ENCODE measurements around the gene B4GALNT2.

B4GALNT2 gene

DNA sequence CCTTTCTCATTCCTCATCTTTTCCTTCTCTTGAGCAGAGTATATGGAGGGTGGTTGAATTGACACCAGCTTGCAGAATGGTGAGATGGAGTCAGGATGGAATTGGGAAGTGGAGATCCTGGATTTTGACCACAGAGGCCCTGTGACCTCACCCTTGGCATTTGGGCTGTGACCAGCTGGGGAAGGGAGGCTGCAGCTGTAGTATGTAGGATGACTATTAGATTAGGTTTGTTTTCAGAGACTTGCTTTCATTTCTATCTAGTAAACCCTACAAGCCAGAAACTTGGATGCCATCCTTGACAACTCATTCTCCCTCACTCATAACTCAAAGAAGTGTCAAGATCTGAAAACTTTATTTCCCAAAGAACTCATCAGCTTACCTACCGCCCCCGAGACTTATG lies 71.9 kb downstream of the B4GALNT2 start:
- ATAC-seq: no peak
- TF ChIP-seq CSDC2 (CRISPR knock-in tag; IDR thresholded peaks at IDR 0.05): no peak
- TF ChIP-seq ESRRG (CRISPR knock-in tag; IDR thresholded peaks at IDR 0.05): no peak

DNA sequence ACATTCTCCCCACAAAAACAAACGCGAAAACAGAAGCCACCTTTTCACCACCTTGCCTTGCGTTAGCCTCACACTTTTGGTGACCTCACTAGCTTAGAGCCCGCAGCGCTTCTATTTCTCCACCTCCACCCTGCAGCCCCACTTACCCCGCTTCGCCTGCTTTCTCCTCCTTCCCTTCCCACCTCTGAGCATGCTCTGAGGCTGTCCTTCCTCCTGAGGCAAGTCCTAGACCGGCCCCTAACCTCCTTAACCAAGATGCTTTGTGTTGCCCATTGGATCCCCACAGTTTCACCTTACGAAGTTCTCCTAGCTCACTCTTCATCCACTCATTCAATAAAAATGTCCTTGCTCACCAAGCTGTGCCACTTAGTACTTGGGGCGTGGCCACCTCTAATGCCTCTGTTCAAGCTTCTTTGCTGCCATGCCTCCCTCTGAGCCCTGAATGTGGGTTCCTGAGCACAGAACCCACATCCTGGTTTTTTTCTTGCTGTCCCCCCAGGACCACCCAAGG lies 76.5 kb downstream of the B4GALNT2 start:
- TF ChIP-seq TCF4 (CRISPR knock-in tag; IDR thresholded peaks at IDR 0.05; ENCODE audit: borderline replicate concordance): no peak
- TF ChIP-seq ISL1 (CRISPR knock-in tag; IDR thresholded peaks at IDR 0.05): no peak
- no peak for TF ChIP-seq GLIS3 (CRISPR knock-in tag; IDR thresholded peaks at IDR 0.05)
- no peak for TF ChIP-seq ZNF8 (CRISPR knock-in tag; IDR thresholded peaks at IDR 0.05)
- no peak for TF ChIP-seq CSDC2 (CRISPR knock-in tag; IDR thresholded peaks at IDR 0.05)
- TF ChIP-seq, protein P1, sequence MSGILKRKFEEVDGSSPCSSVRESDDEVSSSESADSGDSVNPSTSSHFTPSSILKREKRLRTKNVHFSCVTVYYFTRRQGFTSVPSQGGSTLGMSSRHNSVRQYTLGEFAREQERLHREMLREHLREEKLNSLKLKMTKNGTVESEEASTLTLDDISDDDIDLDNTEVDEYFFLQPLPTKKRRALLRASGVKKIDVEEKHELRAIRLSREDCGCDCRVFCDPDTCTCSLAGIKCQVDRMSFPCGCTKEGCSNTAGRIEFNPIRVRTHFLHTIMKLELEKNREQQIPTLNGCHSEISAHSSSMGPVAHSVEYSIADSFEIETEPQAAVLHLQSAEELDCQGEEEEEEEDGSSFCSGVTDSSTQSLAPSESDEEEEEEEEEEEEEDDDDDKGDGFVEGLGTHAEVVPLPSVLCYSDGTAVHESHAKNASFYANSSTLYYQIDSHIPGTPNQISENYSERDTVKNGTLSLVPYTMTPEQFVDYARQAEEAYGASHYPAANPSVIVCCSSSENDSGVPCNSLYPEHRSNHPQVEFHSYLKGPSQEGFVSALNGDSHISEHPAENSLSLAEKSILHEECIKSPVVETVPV (CRISPR knock-in tag; IDR thresholded peaks at IDR 0.05): no peak
- TF ChIP-seq, protein P2, sequence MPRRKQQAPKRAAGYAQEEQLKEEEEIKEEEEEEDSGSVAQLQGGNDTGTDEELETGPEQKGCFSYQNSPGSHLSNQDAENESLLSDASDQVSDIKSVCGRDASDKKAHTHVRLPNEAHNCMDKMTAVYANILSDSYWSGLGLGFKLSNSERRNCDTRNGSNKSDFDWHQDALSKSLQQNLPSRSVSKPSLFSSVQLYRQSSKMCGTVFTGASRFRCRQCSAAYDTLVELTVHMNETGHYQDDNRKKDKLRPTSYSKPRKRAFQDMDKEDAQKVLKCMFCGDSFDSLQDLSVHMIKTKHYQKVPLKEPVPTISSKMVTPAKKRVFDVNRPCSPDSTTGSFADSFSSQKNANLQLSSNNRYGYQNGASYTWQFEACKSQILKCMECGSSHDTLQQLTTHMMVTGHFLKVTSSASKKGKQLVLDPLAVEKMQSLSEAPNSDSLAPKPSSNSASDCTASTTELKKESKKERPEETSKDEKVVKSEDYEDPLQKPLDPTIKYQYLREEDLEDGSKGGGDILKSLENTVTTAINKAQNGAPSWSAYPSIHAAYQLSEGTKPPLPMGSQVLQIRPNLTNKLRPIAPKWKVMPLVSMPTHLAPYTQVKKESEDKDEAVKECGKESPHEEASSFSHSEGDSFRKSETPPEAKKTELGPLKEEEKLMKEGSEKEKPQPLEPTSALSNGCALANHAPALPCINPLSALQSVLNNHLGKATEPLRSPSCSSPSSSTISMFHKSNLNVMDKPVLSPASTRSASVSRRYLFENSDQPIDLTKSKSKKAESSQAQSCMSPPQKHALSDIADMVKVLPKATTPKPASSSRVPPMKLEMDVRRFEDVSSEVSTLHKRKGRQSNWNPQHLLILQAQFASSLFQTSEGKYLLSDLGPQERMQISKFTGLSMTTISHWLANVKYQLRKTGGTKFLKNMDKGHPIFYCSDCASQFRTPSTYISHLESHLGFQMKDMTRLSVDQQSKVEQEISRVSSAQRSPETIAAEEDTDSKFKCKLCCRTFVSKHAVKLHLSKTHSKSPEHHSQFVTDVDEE (CRISPR knock-in tag; IDR thresholded peaks at IDR 0.05): no peak
- TF ChIP-seq PPARA (CRISPR knock-in tag; IDR thresholded peaks at IDR 0.05; ENCODE audit: borderline replicate concordance): no peak
- no peak for TF ChIP-seq TOX (CRISPR knock-in tag; IDR thresholded peaks at IDR 0.05; ENCODE audit: borderline replicate concordance)
- no peak for TF ChIP-seq BACH2 (CRISPR knock-in tag; IDR thresholded peaks at IDR 0.05; ENCODE audit: borderline replicate concordance)
- TF ChIP-seq OSR1 (CRISPR knock-in tag; IDR thresholded peaks at IDR 0.05): no peak
- TF ChIP-seq ZNF70 (CRISPR knock-in tag; IDR thresholded peaks at IDR 0.05): no peak
- no peak for TF ChIP-seq SNAI2 (CRISPR knock-in tag; IDR thresholded peaks at IDR 0.05)
- peak; percentile 50 for ATAC-seq

DNA sequence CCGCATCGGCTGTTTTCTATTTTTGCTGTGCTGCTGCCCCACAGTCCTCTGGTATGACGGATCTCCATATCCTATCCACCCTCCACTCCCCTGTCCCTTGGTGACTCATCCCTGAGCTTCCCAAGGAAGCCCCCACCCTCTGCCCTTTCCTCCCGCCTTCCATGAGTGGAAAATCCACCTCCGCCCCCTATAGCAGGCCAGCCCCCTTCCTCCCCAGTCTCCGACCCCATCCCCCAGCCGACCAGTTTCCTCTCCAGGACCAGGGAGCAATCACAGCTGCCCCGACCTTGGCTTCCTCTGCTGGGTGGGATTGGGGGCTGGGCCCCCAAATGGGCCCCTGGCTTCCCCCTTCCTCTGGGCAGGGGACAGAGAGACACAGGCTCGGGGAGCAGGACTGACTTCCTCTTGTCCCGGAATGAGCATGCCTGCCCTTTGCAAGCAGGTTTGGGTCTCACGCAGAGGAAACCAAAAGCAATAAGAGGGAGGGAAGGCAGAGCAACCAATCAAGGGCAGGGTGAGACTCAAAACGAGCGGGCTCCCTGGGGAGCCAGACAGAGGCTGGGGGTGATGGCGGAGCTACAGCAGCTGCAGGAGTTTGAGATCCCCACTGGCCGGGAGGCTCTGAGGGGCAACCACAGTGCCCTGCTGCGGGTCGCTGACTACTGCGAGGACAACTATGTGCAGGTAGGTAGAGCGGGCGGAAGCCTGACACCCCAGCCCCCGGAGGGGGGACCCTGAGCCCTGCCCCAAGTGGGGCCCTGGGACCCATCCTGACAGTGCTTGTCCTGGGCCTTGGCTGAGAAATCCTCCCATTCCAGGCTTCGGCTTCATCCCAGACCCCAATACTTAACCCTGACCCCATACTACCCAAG lies 77.8 kb downstream of the B4GALNT2 start, which contains the start of the genes ABI3 and GNGT2:
Gene ABI3, plus strand, starts transcription at position 550 of the 872 bp plus-strand sequence. Its CDS starts 18 bp downstream, at position 568.
Gene GNGT2, minus strand, starts transcription at position 417 of the 872 bp plus-strand sequence. CDS start 3,152 bp downstream, outside the sequence.
- TF ChIP-seq ZNF70 (CRISPR knock-in tag; IDR thresholded peaks at IDR 0.05) (peak; percentile 83; the same call in 1 of the 2 replicates), ISL1 (CRISPR knock-in tag; IDR thresholded peaks at IDR 0.05) (no peak)
- peak; percentile 76 for ATAC-seq

DNA sequence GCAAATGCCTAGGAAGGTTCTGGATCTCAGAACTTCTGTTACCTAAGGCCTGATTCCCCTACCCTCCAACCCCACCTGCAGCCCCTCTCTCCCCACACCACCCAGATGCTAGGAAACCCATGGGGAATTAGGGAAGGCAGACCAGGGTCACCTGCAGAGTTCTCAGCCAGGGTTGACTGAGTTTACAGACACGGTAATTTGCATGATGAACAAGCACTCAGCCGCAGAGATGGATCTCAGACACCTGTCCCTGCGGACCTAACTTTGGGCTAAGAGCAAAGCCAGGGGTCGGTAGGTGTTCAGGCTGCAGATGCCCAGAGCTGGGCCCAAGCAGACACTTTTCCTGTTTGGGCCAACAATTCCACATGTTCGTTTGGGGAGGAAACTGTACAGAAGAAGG lies 80.8 kb downstream of the B4GALNT2 start:
- no peak for ATAC-seq
- TF ChIP-seq OSR1 (CRISPR knock-in tag; IDR thresholded peaks at IDR 0.05): no peak
- no peak for TF ChIP-seq CSDC2 (CRISPR knock-in tag; IDR thresholded peaks at IDR 0.05)
- no peak for TF ChIP-seq ZC3H10 (CRISPR knock-in tag; IDR thresholded peaks at IDR 0.05)
- no peak for TF ChIP-seq ZNF70 (CRISPR knock-in tag; IDR thresholded peaks at IDR 0.05)
- TF ChIP-seq ARNTL (CRISPR knock-in tag; IDR thresholded peaks at IDR 0.05; ENCODE audit: borderline replicate concordance, low read depth): no peak
- TF ChIP-seq, protein P2 (CRISPR knock-in tag; IDR thresholded peaks at IDR 0.05): no peak
- TF ChIP-seq TCF4 (CRISPR knock-in tag; IDR thresholded peaks at IDR 0.05; ENCODE audit: borderline replicate concordance): no peak
- no peak for TF ChIP-seq BACH2 (CRISPR knock-in tag; IDR thresholded peaks at IDR 0.05; ENCODE audit: borderline replicate concordance)
- TF ChIP-seq ISL1 (CRISPR knock-in tag; IDR thresholded peaks at IDR 0.05): no peak
- TF ChIP-seq RARB (CRISPR knock-in tag; IDR thresholded peaks at IDR 0.05): no peak

DNA sequence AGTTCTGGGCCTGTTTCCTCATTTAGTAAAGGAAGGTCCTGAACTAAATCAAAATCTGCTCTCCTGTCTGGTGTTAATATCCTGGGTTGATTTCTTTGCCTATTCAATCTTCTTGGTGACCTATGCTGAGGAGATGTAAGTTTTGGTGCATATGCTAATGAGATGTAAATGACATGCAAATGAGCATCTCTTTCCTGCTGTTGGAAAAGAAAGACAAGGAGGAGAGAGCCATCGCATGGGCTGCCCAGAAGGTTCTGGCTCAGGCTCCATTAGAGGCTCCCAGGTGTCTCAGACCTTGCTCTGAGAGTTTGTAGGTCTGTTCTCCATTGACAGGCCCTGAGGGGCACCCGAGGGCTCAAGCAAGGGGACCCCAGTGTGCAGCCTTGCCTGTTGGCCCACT lies 81.3 kb downstream of the B4GALNT2 start:
- no peak for ATAC-seq
- TF ChIP-seq, protein P3, sequence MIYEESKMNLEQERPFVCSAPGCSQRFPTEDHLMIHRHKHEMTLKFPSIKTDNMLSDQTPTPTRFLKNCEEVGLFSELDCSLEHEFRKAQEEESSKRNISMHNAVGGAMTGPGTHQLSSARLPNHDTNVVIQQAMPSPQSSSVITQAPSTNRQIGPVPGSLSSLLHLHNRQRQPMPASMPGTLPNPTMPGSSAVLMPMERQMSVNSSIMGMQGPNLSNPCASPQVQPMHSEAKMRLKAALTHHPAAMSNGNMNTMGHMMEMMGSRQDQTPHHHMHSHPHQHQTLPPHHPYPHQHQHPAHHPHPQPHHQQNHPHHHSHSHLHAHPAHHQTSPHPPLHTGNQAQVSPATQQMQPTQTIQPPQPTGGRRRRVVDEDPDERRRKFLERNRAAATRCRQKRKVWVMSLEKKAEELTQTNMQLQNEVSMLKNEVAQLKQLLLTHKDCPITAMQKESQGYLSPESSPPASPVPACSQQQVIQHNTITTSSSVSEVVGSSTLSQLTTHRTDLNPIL (CRISPR knock-in tag; IDR thresholded peaks at IDR 0.05; ENCODE audit: low read depth): no peak
- TF ChIP-seq TCF4 (CRISPR knock-in tag; IDR thresholded peaks at IDR 0.05; ENCODE audit: borderline replicate concordance): no peak
- no peak for TF ChIP-seq BACH2 (CRISPR knock-in tag; IDR thresholded peaks at IDR 0.05; ENCODE audit: borderline replicate concordance)
- TF ChIP-seq, protein P4, sequence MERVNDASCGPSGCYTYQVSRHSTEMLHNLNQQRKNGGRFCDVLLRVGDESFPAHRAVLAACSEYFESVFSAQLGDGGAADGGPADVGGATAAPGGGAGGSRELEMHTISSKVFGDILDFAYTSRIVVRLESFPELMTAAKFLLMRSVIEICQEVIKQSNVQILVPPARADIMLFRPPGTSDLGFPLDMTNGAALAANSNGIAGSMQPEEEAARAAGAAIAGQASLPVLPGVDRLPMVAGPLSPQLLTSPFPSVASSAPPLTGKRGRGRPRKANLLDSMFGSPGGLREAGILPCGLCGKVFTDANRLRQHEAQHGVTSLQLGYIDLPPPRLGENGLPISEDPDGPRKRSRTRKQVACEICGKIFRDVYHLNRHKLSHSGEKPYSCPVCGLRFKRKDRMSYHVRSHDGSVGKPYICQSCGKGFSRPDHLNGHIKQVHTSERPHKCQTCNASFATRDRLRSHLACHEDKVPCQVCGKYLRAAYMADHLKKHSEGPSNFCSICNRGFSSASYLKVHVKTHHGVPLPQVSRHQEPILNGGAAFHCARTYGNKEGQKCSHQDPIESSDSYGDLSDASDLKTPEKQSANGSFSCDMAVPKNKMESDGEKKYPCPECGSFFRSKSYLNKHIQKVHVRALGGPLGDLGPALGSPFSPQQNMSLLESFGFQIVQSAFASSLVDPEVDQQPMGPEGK (CRISPR knock-in tag; IDR thresholded peaks at IDR 0.05; ENCODE audit: borderline replicate concordance): no peak
- no peak for TF ChIP-seq ZFP3 (CRISPR knock-in tag; IDR thresholded peaks at IDR 0.05)
- TF ChIP-seq OSR1 (CRISPR knock-in tag; IDR thresholded peaks at IDR 0.05): no peak
- no peak for TF ChIP-seq ZNF70 (CRISPR knock-in tag; IDR thresholded peaks at IDR 0.05)
